Caki2 (cell line): ENCODE results near the gene SFSWAP. TPM values are rescaled to one million over a fixed set of nuclear protein-coding genes. Genes with fewer than 3 reads are reported as not detected.
A peak's percentile ranks its signal among the peaks of the same experiment; 100 is the strongest.
"Not testable (repeated sequence)": the region's sequence is repeated elsewhere in the genome, so short reads cannot be mapped to it uniquely, and the experiment has no call there.

Source experiments
- DNase-seq: peaks from one replicate; pipeline ENCODE4 v3.0.0-alpha.2; 2015; ENCODE audit warnings: low read depth
- in situ Hi-C: cut with HindIII; loops from 2 replicates; pipeline ENCODE4 v1.10.0; 2016; ENCODE audit warnings: low sequenced_read_pairs, low pct_unique_long_range_greater_than_20kb, mixed read lengths
- total RNA-seq: library from RNA; depleted of rRNA; stranded (reverse); fragments of >200 nt; shearing (Covaris generic); gene quantifications from 2 replicates; pipeline ENCODE4 v1.2.3, GENCODE V29; 2014; ENCODE audit warnings: low replicate concordance

Gene SFSWAP
- total RNA-seq, 1 experiment from 2014 or later, result 18.1 TPM

DNA sequence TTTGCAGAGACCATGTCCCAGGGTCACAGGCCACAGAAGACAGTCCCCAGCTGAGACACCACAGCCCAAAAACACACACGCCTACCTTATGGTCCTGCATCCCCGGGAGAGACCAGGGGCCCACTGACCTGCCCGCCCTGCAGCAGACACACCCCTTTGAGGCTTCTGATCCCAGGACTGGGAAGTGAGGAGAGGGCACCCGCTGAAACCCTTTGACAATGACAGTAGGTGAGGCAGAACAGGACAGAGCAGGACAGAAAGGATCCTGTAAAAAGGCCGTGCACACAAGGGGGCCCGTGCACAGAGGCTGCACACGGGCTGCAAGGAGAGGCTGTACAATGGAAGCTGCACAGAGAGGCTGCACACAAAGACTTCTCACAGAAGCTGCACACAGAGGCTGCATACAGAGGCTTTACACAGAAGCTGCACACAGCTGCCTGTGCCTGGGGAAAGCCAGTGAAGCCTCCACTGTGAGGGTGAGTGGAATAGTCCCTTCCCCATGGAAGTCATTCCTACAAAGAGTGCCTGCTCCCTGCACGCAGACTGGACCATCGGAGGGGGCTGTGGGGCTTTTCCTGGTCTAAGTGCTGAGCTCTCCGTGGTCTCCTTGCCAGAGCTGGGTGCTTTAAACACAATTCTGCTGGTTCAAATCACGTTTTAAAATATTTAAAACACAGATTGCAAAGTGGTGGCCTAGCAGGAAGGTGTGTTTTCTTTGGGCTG, 16.6 kb upstream of the SFSWAP start:
- in situ Hi-C loops, result no loop called here
- no peak for DNase-seq

- DNase-seq, result no peak
- in situ Hi-C loops, result no loop called here
Observed at GRCh38 chr12:131695968-131696367, 14.9 kb upstream of the SFSWAP start.

GRCh38 chr12:131698286-131698685, 12.6 kb upstream of the SFSWAP start:
- in situ Hi-C loops, result no loop called here
- no peak for DNase-seq

- in situ Hi-C loops, result no loop called here
- DNase-seq, result no peak
Observed at GRCh38 chr12:131699434-131699833, 11.5 kb upstream of the SFSWAP start.

DNA sequence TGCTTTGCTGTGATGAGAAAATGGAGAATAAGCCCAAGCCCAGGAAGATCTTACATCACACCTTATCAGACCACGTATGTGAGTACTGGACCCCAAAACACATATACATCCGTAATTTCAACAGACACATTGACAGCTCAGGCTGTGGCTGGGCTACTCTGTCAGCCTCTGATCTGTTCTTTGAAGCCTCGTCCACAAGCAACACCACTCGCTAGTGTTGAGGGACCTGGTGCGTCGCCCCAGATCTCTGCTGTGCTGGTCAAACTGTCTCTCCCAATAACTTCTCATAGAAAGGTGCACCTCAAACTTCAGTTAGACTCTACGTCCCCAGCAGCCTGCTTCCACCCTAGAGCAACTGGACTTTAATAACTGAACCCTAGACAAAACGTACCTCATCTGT, 10.6 kb upstream of the SFSWAP start:
- in situ Hi-C loops, result no loop called here
- no peak for DNase-seq

- in situ Hi-C loops, result no loop called here
- no peak for DNase-seq
Observed at GRCh38 chr12:131701705-131702572, 9.0 kb upstream of the SFSWAP start.

DNA sequence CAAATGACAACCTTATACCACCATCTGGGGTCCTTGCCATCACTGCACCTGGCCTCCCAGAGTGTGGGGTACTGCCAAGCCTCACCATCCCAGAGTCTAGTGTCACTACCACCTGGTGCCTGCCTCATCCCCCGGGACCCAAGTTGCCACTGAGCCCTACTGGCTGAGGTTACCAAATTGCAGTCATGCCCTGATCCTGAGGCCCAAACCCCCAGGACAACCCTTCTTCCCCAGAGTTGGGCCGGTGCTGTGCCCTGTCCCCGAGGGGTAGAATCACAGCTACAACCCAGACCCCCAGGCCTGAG, 8.4 kb upstream of the SFSWAP start:
- in situ Hi-C loops, result no loop called here
- DNase-seq, result no peak

DNA sequence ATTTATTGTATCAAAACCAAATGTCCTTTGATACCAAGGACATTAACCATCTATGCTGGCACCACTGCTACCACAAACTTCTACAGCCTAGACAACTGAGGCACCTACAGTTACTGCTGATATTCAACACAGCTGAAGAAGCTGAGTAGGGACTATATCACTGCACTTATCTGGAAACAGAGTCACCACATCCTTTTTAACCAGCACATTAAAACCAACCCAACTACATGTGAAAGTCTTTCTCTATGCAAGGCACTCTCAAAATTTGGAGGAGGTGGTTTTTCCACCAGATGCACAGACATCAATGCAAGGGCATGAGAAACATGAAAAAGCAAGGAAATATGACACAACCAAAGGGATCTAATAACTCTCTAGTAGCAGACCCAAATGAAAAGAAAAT, 7.7 kb upstream of the SFSWAP start:
- no peak for DNase-seq
- in situ Hi-C loops, result no loop called here

- in situ Hi-C loops, result no loop called here
- DNase-seq, result no peak
Observed at GRCh38 chr12:131704509-131704908, 6.4 kb upstream of the SFSWAP start.

- in situ Hi-C loops, result not testable (repeated sequence)
Observed at GRCh38 chr12:131706709-131707108, 4.2 kb upstream of the SFSWAP start.

GRCh38 chr12:131709226-131709625, 1.7 kb upstream of the SFSWAP start:
- in situ Hi-C loops, result no loop called here
- no peak for DNase-seq

More at GRCh38 chr12:131706709-131707108, 4.2 kb upstream of the SFSWAP start:
- DNase-seq, result not testable (repeated sequence)

DNA sequence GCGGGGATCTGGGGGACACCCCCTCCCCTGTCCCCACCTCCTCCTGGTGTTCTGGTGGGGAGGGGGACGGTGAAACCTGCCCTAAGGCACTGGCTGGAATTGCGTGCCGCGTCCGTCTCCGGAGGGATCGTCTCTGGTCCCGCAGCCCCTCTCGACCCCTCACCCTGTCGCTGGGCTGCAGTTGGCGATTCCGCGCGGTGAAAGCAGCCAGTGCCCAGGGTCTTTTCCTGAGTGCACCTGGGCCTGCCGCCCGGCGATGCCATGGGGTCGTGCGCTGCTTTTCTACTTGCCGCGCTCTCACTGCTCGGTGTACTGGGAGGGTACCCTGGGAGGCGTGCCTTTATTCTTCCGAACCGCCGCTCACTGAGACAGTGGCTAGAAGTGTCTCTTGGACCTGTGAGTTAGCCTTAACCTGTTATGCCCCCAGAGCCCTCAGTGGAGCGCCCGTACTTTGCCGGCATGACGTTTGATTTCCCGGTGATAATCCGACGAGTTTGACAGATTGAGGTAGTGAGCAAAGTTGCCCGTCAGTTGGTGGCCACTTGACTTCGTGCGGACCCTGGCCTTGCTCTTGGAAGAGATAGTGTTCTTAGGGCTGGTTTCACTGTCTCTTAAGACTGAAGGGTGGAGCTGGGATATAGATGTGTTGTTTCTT, 788 bp downstream of the SFSWAP start:
- no peak for DNase-seq
- in situ Hi-C loops, result no loop called here

GRCh38 chr12:131713349-131713748, 2.5 kb downstream of the SFSWAP start:
- no peak for DNase-seq
- in situ Hi-C loops, result no loop called here

- in situ Hi-C loops, result no loop called here
- DNase-seq, result no peak
Observed at GRCh38 chr12:131714759-131715158, 3.9 kb downstream of the SFSWAP start.

DNA sequence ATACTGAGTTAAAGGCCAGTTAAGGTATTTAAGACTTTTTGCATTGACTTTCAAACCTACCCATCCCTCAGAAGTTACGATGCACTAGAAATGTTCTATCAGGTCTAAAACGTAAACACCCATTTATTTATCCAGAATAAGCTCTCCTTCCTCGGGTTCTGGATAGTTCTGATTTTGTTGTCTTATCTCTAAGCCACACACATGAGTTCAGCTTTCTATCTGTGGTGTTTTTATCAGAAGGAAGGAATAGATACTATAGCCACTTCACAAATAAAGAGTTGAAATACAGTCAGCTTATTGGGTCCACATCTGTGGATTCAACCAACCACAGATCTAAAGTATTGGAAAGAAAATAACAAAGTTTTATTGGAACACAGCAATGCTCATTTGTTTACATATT, 5.4 kb downstream of the SFSWAP start:
- DNase-seq, result no peak
- in situ Hi-C loops, result no loop called here

DNA sequence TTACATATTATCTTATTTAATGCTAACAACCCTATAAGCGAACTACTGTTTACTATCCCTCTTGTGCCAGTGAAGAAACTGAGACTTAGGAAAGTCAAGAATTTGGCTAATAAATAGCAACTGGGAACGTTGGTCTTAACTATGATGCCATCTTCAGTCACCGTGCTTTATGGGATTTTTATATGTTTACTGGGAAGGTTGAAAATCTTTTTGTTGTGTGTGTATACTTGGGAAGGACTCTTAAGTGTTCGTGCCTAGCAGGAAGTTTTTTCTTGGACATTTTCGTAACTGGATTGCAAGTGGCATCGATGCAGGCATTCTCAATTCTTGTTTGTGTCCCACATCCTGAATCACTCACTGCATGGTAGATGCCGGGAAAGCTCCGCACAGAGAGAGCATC, 9.4 kb downstream of the SFSWAP start:
- in situ Hi-C loops, result no loop called here
- no peak for DNase-seq

GRCh38 chr12:131720921-131721320, 10.0 kb downstream of the SFSWAP start:
- peak; percentile 16 for DNase-seq
- in situ Hi-C loops, result no loop called here

DNA sequence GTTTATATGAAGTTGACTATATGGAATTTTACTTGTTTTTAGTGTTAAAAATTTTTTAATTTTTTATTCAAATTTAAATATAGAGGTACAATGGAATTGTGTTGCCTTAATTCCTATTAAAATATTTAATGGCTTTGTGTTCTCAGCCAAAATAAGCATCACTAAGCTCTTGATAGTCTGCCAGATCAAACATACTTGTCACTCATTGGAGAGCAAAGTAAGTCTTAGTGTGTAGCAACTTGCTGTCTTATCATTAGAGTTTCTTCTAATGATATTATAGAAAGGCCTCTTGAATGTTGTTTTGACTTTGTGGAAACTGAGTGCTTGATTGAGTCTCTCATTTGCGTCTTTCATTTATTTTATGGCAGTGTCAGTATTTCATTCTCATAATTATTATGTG, 10.7 kb downstream of the SFSWAP start:
- in situ Hi-C loops, result no loop called here

DNA sequence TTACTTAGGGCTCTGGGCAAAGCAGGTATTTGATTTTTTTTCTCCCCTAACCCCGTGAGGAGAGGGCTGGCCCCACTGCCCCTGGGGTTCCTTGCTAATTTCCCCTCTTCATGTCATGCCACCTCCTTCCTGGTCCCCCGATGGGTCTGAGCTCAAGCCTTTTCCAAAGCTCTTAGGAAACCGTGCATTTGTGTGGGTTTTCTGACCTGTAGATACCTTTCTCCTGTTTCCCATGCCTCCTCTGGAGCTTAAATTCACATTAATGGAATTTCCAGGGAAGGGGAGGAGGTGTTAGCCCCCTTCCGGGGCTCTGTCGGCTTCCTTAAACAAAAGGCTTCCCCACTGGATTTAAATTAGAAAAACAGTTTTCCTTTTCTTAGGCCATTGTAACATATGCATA, 12.6 kb downstream of the SFSWAP start:
- in situ Hi-C loops, result no loop called here
- no peak for DNase-seq

More for the DNA sequence above, 10.7 kb downstream of the SFSWAP start:
- no peak for DNase-seq
